ENCODE measurements around the gene TYW1.
"Not testable (repeated sequence)": the region's sequence is repeated elsewhere in the genome, so short reads cannot be mapped to it uniquely, and the experiment has no call there.

Gene TYW1

DNA sequence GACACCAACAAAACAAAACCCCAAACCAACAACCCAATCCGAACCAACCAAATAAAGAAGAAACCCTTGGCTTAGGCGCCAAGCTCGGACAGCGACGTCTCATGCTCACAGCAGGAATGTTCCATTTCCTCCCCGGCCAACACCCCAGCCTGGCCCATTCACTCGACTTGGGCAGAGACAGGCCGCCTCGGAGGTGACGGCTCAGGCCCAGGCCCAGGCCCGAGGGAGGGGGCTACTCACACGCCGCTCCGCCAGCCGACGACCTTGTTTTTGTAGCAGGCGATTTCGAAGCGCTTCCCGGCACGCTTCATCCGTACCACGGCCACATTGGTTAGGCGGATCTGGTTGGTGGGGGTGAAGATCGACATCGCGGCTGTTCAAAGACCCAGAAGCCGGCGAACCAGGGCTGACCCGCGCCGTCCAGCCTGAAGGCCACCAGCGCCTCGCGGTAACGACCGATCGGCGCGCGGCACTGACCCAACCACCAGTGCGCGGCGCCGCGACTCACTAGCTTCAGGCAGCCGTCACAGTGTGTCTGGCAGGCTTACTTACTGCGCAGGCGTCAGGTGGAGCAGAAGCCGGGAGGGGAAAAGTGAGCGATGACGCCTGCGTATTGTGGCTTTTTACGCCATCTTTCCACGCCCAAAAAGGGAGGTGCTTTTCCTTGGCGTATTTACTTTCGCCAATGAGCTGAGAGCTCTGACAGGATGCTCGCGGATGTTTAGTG, 1.4 kb upstream of the TYW1 start, which contains the start of gene SBDS:
SBDS (minus strand) TSS at position 537 of the 727 bp plus-strand sequence; CDS start at position 368, 169 bp downstream.
- DNase-seq, result peak; percentile 99

DNA sequence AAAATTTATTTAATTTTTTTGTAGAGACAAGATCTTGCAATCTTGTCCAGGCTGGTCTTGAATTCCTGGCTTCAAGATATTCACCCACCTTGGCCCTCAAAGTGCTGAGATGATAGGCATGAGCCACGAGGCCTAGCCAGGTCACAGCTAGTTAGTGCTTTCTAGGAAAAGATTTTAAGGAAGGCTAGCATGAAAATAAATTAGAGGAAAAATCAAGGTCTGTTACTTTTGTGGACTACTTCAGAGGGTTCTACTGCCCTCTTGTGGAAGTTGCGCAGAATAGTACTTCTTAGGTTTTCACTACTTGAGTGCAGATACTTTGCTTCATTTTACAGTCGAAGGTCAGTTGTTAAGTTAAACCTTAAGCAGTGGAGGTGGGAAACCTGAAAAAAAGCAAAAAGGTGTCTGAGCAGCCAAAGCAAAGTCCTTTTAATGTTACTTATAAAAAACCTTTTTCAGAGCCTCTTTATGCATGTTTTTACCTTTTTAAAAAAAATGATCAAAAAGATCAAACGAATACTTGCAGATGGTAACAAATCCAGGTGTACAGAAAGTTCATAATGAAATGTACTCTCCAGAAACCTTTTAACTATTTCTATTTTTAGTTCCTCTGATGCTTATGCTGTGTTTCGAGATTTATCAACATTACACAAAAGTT, 4.1 kb downstream of the TYW1 start:
- DNase-seq, result peak; percentile 6

- DNase-seq, result not testable (repeated sequence)
These were observed 7.5 kb downstream of the TYW1 start for GRCh38 chr7:67004145-67004544.

- DNase-seq, result no peak
These were observed 10.3 kb downstream of the TYW1 start for GRCh38 chr7:67006965-67007364.

DNA sequence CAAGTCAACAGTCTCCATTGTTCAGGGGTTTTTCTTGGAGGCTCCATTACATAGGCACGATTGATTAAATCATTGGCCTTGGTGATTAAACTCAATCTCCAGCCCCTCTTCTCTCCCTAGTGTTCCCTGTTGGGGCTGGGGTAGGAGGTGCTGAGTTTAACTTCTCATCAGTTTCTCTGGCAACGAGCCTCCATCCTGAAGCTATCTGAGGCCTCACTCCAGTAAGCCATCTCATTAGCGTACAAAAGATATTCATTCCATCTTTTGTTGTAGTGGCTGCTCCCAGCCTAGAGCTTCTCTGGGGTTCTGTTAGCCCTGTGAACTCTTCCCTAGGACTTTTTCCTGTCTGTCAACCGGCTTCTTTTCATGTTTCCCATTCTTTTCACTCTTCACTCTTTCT, 11.6 kb downstream of the TYW1 start:
- no peak for DNase-seq

DNA sequence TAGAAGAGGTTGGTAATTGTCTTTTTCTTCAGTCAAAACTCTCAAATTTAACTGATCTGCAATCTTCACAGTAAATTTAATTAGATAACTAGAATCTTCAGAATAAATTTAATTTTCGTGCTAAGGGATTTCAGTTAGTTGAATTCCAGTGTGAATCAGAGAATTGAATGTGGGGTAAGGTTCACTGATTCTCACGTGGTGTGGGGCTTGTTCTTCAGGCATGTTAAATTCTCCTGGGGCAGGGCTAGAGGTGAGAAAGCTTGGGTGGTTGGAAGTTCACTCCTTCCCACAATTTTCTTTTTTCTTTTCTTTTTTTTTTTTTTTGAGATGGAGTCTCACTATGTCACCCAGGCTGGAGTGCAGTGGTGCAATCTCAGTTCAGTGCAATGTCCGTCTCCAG, 13.0 kb downstream of the TYW1 start:
- DNase-seq, result not testable (repeated sequence)

DNA sequence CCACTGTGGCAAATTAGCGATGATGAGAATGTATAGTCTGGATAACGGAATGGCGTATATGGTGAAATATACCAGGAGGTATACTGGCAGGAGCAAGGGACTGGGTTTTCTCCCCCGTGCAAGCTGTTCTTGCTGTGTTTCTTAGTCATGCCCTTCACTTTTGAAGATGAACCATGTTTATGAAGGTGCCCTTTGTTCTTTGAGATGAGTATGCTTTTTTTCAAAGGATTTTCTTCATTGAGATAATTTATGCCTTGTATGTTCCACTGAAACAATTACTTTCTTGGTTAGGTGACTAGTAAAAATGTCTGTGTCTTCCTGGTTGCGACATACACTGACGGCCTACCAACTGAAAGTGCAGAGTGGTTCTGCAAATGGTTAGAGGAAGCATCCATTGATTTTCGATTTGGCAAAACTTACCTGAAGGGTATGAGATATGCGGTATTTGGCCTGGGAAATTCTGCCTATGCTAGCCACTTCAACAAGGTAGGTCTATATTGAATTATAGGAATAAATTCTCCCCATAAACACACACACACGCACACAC, 17.5 kb downstream of the TYW1 start:
- peak; percentile 50 for DNase-seq

GRCh38 chr7:67017971-67018370, 21.3 kb downstream of the TYW1 start:
- DNase-seq, result peak; percentile 89

- DNase-seq, result no peak
These were observed 22.3 kb downstream of the TYW1 start for GRCh38 chr7:67018940-67019339.

DNA sequence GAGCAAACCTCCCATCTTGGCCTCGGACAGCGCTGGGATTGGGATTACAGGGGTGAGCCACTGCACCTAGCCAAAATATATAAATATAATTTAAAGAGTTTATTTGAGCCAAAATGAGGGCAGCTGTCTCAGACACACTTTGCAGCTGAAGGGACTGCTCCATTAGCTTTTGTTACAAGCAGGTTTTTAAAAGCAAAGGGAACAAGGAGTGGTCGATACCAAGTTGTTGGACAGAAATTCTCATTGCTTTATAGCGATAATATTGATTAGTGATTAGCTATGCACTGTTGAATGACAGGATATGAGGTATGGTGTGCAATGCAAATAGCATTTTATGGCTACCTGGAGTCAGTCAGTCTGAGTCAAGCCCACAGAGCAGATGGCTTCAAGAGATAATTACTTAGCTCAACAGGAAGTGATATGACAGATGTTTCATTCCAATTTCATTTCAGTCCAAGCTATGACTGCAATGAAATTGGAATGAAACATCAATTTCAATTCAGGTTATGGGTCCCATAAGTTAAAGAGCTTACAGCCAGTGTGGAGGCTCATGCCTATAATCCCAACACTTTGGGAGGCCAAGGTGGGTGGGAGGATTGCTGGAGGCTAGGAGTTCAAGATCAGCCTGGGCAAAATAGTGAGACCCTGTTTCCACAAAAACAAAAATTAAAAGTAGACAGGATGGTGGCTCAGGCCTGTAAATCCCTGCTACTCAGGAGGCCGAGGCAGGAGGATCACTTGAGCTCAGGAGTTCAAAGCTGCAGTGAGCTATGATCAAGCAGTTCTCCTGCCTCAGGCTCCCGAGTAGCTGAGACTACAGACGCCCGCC, 23.1 kb downstream of the TYW1 start:
- peak; percentile 7 for DNase-seq

DNA sequence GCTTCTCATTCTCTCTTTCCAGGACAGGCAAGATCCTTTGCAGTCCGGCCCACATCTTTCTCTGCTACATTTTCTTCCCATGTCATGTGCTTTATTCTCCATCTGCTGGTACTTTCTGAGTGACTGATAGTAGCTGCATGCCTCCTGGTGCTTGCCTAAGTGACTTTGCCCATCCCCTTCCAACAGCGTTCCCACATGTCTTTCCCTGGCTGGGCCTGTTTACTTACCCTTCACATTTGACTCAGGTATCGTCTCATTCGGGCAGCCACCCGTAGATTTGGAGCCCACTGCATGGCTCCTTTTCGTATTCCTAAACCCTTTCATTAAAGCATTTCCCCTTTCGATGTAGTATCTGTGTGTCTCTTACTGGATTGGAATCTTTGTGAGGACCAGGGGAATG, 24.6 kb downstream of the TYW1 start:
- DNase-seq, result no peak

- no peak for DNase-seq
These were observed 25.9 kb downstream of the TYW1 start for GRCh38 chr7:67022511-67022910.

DNA sequence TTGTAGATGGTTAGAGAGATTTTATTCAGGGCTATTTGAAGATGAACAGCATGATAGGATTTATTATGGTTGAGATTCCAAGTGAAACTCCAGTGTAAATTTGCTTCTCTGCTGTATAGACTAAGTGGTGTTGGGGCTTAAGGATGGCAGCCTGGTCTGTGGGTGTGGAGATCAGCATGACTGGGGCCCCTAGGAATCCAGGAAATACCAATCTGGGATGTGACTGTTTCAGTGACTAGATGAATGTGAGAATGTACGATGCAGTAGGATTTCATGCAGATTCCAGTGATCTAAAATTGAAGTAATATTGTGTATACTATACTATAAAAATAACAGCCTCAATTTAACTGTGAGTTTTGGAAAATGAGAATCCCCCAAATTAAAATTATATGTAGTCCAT, 28.8 kb downstream of the TYW1 start:
- DNase-seq, result not testable (repeated sequence)

DNA sequence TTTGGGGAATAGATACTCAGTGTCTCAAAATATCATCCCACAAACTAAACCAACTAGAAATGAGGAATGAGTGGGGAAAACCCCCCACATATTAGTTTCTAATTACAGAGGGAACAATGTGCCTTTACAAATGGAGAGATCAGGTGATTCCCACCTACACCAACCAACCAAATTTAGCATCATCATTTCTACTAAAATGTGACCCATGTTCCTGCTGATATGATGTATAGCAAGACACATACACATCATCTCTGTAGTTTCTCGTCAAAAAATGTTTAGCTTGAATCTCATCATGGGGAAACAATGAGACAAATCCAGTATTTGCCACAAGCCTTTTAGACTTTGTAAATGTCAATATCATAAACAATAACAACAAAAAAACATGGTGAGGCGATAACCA, 35.1 kb downstream of the TYW1 start:
- not testable (repeated sequence) for DNase-seq

DNA sequence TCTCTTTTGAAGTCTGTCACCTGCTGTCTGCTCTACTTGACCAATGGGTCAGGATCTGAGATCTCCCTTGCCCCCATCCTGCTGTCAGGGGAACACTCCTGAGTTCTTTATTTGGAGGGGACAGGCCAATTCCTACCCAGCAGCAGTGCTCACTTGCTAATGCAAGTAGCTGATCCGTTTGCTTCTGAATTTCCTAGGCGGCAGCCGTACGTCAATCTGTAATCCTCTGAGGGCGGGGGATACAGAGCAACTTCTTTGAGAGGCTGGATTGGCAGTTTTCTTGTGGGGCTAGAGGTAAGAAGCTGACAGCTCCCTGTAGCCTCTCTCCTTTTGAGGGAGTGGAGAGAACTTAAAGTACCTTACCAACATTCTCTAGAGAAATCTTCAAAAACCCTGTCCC, 36.6 kb downstream of the TYW1 start:
- DNase-seq, result no peak

GRCh38 chr7:67036432-67037395, 40.1 kb downstream of the TYW1 start:
- not testable (repeated sequence) for DNase-seq

- DNase-seq, result not testable (repeated sequence)
These were observed 44.2 kb downstream of the TYW1 start for GRCh38 chr7:67040832-67041231.

- not testable (repeated sequence) for DNase-seq
These were observed 46.3 kb downstream of the TYW1 start for GRCh38 chr7:67042781-67043558.

GRCh38 chr7:67043559-67043930, 46.9 kb downstream of the TYW1 start:
- not testable (repeated sequence) for DNase-seq

DNA sequence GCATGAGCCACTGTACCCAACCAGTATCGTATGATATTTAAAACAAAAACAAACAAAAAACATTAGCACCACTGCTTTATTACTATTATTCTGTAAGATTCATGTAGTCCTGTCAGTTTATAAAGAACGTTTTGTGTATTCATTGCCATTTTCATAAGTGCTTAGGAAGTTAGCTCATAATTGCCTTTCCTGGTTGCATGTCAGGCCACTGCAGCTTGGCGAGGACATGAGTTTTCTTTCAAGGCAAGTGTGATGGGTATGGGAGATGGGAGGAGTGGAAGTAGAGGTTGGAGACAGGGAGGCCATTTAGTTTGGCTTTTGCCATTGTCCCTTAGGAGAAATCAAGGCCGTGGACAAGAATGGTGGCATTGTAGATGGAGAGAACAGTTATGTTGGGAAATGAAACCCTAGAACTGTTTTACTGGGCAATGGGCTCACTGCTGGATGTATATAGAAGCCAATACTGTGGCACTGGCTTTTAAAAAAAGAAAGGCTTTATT, 48.9 kb downstream of the TYW1 start:
- DNase-seq, result no peak

DNA sequence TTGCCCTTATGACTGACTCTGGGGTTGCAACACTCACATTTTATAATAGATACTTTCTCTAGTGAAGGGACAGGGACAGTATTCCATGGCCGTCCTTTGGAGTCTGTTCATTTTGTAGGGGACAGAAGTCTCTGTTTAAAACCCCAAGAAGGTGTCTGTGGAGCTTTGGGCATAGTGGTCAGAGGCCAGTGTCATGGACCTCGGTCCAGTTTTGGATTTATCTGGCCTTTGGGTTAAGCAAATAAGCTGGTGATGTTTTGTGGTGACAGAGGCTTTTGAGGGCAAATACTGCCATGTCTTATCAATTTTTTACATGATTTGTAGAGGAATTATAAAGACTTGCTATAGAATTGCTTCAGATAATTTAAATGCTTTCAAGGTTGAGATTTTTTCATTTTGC, 50.2 kb downstream of the TYW1 start:
- DNase-seq, result not testable (repeated sequence)
